Peyer's patch (tissue), 4 donors: ENCODE results near the gene POLR1C. TPM values are rescaled to one million over a fixed set of nuclear protein-coding genes. Genes with fewer than 3 reads are reported as not detected.

ENCODE experiments used
- DNase-seq, 3 donors: peaks; one replicate each; pipeline ENCODE4 v3.0.0-alpha.2; 2017 to 2019
- H3K27ac ChIP-seq, 4 donors: fragments of 200-600 bp; sonication (generic); one replicate each; pipeline ENCODE4 v1.5.1; 2016 to 2019
- H3K27me3 ChIP-seq, 2 donors: fragments of 200-600 bp; sonication (generic); one replicate each; pipeline ENCODE4 v1.5.1; 2019
- H3K36me3 ChIP-seq, 3 donors: fragments of 200-600 bp; sonication (generic); one replicate each; pipeline ENCODE4 v1.5.1; 2016 to 2019
- H3K4me1 ChIP-seq, 4 donors: fragments of 200-600 bp; sonication (generic); one replicate each; pipeline ENCODE4 v1.5.1; 2016 to 2019
- H3K4me3 ChIP-seq, 4 donors: fragments of 200-600 bp; sonication (generic); 1 replicate in 3 of 4; 2 replicates in 1 of 4; pipeline ENCODE4 v1.5.1; 2016 to 2019; ENCODE audit warnings: mild to moderate bottlenecking in 1 of 4
- H3K9me3 ChIP-seq, 4 donors: fragments of 200-600 bp; sonication (generic); one replicate each; pipeline ENCODE4 v1.5.1; 2016 to 2019; ENCODE audit warnings: mild to moderate bottlenecking in 1 of 4
- CTCF ChIP-seq, 6 experiments: fragments of 450-650 bp in 4 of 6; fragments of 200-600 bp in 2 of 6; sonication (generic) in 1 of 6; IDR thresholded peaks; one replicate each; pipeline ENCODE4 v1.5.1; 2017 to 2019; ENCODE audit warnings: antibody characterized with exemption in 6 of 6, mild to moderate bottlenecking in 3 of 6, moderate library complexity in 1 of 6
- POLR2A ChIP-seq, 2 donors: fragments of 450-650 bp; IDR thresholded peaks; one replicate each; pipeline ENCODE4 v1.5.1; 2017; ENCODE audit warnings: antibody characterized with exemption in 2 of 2, mild to moderate bottlenecking in 2 of 2, moderate library complexity in 2 of 2
- total RNA-seq, 4 donors: library from RNA; depleted of rRNA; stranded (reverse); fragments of >200 nt; gene quantifications; one replicate each; pipeline ENCODE4 v1.1.0, GENCODE V29; 2016

POLR1C gene
- total RNA-seq, 4 donors from 2014 or later: 8.6 to 29.7 (median 16.5) TPM

GRCh38 chr6:43469947-43470346 lies 46.9 kb upstream of the POLR1C start:
- H3K27ac ChIP-seq: no peak overlapping the region
- H3K9me3 ChIP-seq: no peaks in the 10 kb centered on the region
- DNase-seq: no peak
- no peaks in the 10 kb centered on the region for H3K4me1 ChIP-seq
- H3K27me3 ChIP-seq: no peaks in the 10 kb centered on the region
- H3K36me3 ChIP-seq: no peaks in the 10 kb centered on the region
- TF ChIP-seq POLR2A (IDR thresholded peaks at IDR 0.05) (no peak), CTCF (IDR thresholded peaks at IDR 0.05) (no peak)
- H3K4me3 ChIP-seq: no peak overlapping the region

- no peak overlapping the region for H3K4me3 ChIP-seq
- no peaks in the 10 kb centered on the region for H3K36me3 ChIP-seq
- no peaks in the 10 kb centered on the region for H3K27me3 ChIP-seq
- TF ChIP-seq CTCF (IDR thresholded peaks at IDR 0.05): no peak
- TF ChIP-seq POLR2A (IDR thresholded peaks at IDR 0.05): no peak
- no peak overlapping the region for H3K27ac ChIP-seq
- no peaks in the 10 kb centered on the region for H3K4me1 ChIP-seq
- DNase-seq: no peak
- H3K9me3 ChIP-seq: no peaks in the 10 kb centered on the region
Observed at GRCh38 chr6:43471399-43471798, 45.5 kb upstream of the POLR1C start.

- no peak overlapping the region for H3K27ac ChIP-seq
- DNase-seq: no peak
- no peaks in the 10 kb centered on the region for H3K9me3 ChIP-seq
- no peak overlapping the region for H3K4me3 ChIP-seq
- peaks cover 0 to 4% (median 0%) of the 10 kb centered on the region in 4 donors for H3K4me1 ChIP-seq
- no peaks in the 10 kb centered on the region for H3K36me3 ChIP-seq
- no peak for TF ChIP-seq POLR2A (IDR thresholded peaks at IDR 0.05)
- TF ChIP-seq CTCF (IDR thresholded peaks at IDR 0.05): no peak
- H3K27me3 ChIP-seq: no peaks in the 10 kb centered on the region
Observed at GRCh38 chr6:43472515-43472914, 44.4 kb upstream of the POLR1C start.

- H3K4me3 ChIP-seq: no peak overlapping the region
- H3K36me3 ChIP-seq: no peaks in the 10 kb centered on the region
- TF ChIP-seq POLR2A (IDR thresholded peaks at IDR 0.05): no peak
- no peak for TF ChIP-seq CTCF (IDR thresholded peaks at IDR 0.05)
- H3K27me3 ChIP-seq: no peaks in the 10 kb centered on the region
- no peak overlapping the region for H3K27ac ChIP-seq
- peaks cover 6 to 18% (median 7%) of the 10 kb centered on the region in 4 donors for H3K4me1 ChIP-seq
- no peak for DNase-seq
- H3K9me3 ChIP-seq: no peaks in the 10 kb centered on the region
Observed at GRCh38 chr6:43475516-43475915, 41.4 kb upstream of the POLR1C start.

GRCh38 chr6:43476746-43477145 lies 40.1 kb upstream of the POLR1C start:
- Histone ChIP-seq H3K27ac (peak overlapping the region in 3 of 4 donors; percentile 78 to 81 (median 81)), H3K36me3 (no peaks in the 10 kb centered on the region), H3K27me3 (no peaks in the 10 kb centered on the region), H3K4me3 (peak overlapping the region; percentile 66 to 93 (median 73)), H3K4me1 (peaks cover 6 to 18% (median 7%) of the 10 kb centered on the region in 4 donors), H3K9me3 (no peaks in the 10 kb centered on the region)
- TF ChIP-seq POLR2A (IDR thresholded peaks at IDR 0.05) (no peak), CTCF (IDR thresholded peaks at IDR 0.05) (no peak)
- DNase-seq: no peak
